GM18526 (cell line): ENCODE results near the gene AEBP2.

ENCODE experiments used
- POLR2A ChIP-seq: IDR thresholded peaks from 3 replicates; pipeline ENCODE4 v1.6.1; 2011; ENCODE audit not compliant: insufficient read length; ENCODE audit errors: extremely low read depth

Gene AEBP2

GRCh38 chr12:19412844-19413243, 26.4 kb upstream of the AEBP2 start:
- TF ChIP-seq POLR2A = no peak

GRCh38 chr12:19415563-19415962, 23.7 kb upstream of the AEBP2 start:
- no peak for TF ChIP-seq POLR2A

- TF ChIP-seq POLR2A = no peak
These were observed 20.2 kb upstream of the AEBP2 start for GRCh38 chr12:19419086-19419485.

GRCh38 chr12:19421503-19422282, 17.6 kb upstream of the AEBP2 start:
- TF ChIP-seq POLR2A = no peak

- TF ChIP-seq POLR2A = no peak
These were observed 15.9 kb upstream of the AEBP2 start for GRCh38 chr12:19423166-19423930.

GRCh38 chr12:19428246-19428645, 11.0 kb upstream of the AEBP2 start:
- TF ChIP-seq POLR2A = no peak

GRCh38 chr12:19430988-19431387, 8.3 kb upstream of the AEBP2 start:
- TF ChIP-seq POLR2A = no peak

- TF ChIP-seq POLR2A = no peak
These were observed 7.6 kb upstream of the AEBP2 start for GRCh38 chr12:19431407-19432308.

- no peak for TF ChIP-seq POLR2A
These were observed 6.8 kb upstream of the AEBP2 start for GRCh38 chr12:19432309-19433170.

GRCh38 chr12:19434538-19434937, 4.8 kb upstream of the AEBP2 start:
- TF ChIP-seq POLR2A = no peak

GRCh38 chr12:19435831-19436497, 3.3 kb upstream of the AEBP2 start:
- TF ChIP-seq POLR2A = no peak

- no peak for TF ChIP-seq POLR2A
These were observed 2.4 kb upstream of the AEBP2 start for GRCh38 chr12:19436931-19437330.

GRCh38 chr12:19437996-19438395, 1.3 kb upstream of the AEBP2 start:
- TF ChIP-seq POLR2A = no peak

GRCh38 chr12:19440019-19440858, 947 bp downstream of the AEBP2 start:
- no peak for TF ChIP-seq POLR2A

- TF ChIP-seq POLR2A = no peak
These were observed 1.6 kb downstream of the AEBP2 start for GRCh38 chr12:19440916-19441315.
